ENCODE data around the gene SH2D5. TPM values are rescaled to one million over a fixed set of nuclear protein-coding genes. Genes with fewer than 3 reads are reported as not detected.

The SH2D5 gene
- total RNA-seq, 1 donor from 2014 or later, result 5.9 TPM

GRCh38 chr1:20723537-20724363 lies 8.8 kb downstream of the SH2D5 start:
- Histone ChIP-seq H3K4me2 (ENCODE audit: low read length) (no peak overlapping the region), H3K4me3 (ENCODE audit: insufficient read depth, low read depth, low read length) (no peak overlapping the region), H3K4me1 (ENCODE audit: insufficient read depth, low read length) (no peaks in the 10 kb centered on the region), H2AFZ (ENCODE audit: low read depth, low read length) (no peak overlapping the region), H3K79me2 (ENCODE audit: insufficient read depth, low read length) (no peaks in the 10 kb centered on the region), H3K9ac (ENCODE audit: low read length) (no peak overlapping the region), H3K9me3 (ENCODE audit: insufficient read depth, low read depth, low read length) (no peaks in the 10 kb centered on the region), H3K36me3 (ENCODE audit: insufficient read depth, low read length) (no peaks in the 10 kb centered on the region), H3K27me3 (ENCODE audit: insufficient read depth, low read length) (no peaks in the 10 kb centered on the region), H4K20me1 (ENCODE audit: insufficient read depth, low read length) (no peaks in the 10 kb centered on the region), H3K27ac (ENCODE audit: low read depth, low read length) (no peak overlapping the region)
- no peak for TF ChIP-seq CTCF (IDR thresholded peaks at IDR 0.05; ENCODE audit: insufficient read depth, low read depth, low read length)
- no peak for TF ChIP-seq EZH2 (IDR thresholded peaks at IDR 0.05; ENCODE audit: insufficient read depth, low read length)
- no peak overlapping the region for H3K4me3 Mint-ChIP-seq (ENCODE audit: unreplicated experiment)
- H3K27me3 Mint-ChIP-seq (ENCODE audit: low read depth, unreplicated experiment), result peaks cover 27% of the 10 kb centered on the region
- DNase-seq (ENCODE audit: low read depth), result no peak
- peaks cover 2% of the 10 kb centered on the region for H3K4me1 Mint-ChIP-seq (ENCODE audit: low read depth, unreplicated experiment)
- H3K9me3 Mint-ChIP-seq (ENCODE audit: unreplicated experiment), result peaks cover 2% of the 10 kb centered on the region
- H3K36me3 Mint-ChIP-seq (ENCODE audit: low read depth, unreplicated experiment), result peaks cover 5% of the 10 kb centered on the region
- no peak for FAIRE-seq
- no peak overlapping the region for H3K27ac Mint-ChIP-seq (ENCODE audit: unreplicated experiment)

GRCh38 chr1:20723159-20723536 lies 9.4 kb downstream of the SH2D5 start:
- H3K9me3 Mint-ChIP-seq (ENCODE audit: unreplicated experiment), result peaks cover 3% of the 10 kb centered on the region
- FAIRE-seq, result no peak
- no peaks in the 10 kb centered on the region for H4K20me1 ChIP-seq (ENCODE audit: insufficient read depth, low read length)
- H3K27ac ChIP-seq (ENCODE audit: low read depth, low read length), result no peak overlapping the region
- no peaks in the 10 kb centered on the region for H3K36me3 ChIP-seq (ENCODE audit: insufficient read depth, low read length)
- H3K4me3 Mint-ChIP-seq (ENCODE audit: unreplicated experiment), result no peak overlapping the region
- H3K36me3 Mint-ChIP-seq (ENCODE audit: low read depth, unreplicated experiment), result peaks cover 6% of the 10 kb centered on the region
- H3K4me3 ChIP-seq (ENCODE audit: insufficient read depth, low read depth, low read length), result no peak overlapping the region
- peaks cover 1% of the 10 kb centered on the region for H3K4me1 Mint-ChIP-seq (ENCODE audit: low read depth, unreplicated experiment)
- no peaks in the 10 kb centered on the region for H3K27me3 ChIP-seq (ENCODE audit: insufficient read depth, low read length)
- no peaks in the 10 kb centered on the region for H3K4me1 ChIP-seq (ENCODE audit: insufficient read depth, low read length)
- no peaks in the 10 kb centered on the region for H3K79me2 ChIP-seq (ENCODE audit: insufficient read depth, low read length)
- H3K4me2 ChIP-seq (ENCODE audit: low read length), result no peak overlapping the region
- DNase-seq (ENCODE audit: low read depth), result no peak
- no peak for TF ChIP-seq EZH2 (IDR thresholded peaks at IDR 0.05; ENCODE audit: insufficient read depth, low read length)
- no peak for TF ChIP-seq CTCF (IDR thresholded peaks at IDR 0.05; ENCODE audit: insufficient read depth, low read depth, low read length)
- peaks cover 28% of the 10 kb centered on the region for H3K27me3 Mint-ChIP-seq (ENCODE audit: low read depth, unreplicated experiment)
- H2AFZ ChIP-seq (ENCODE audit: low read depth, low read length), result no peak overlapping the region
- no peaks in the 10 kb centered on the region for H3K9me3 ChIP-seq (ENCODE audit: insufficient read depth, low read depth, low read length)
- H3K9ac ChIP-seq (ENCODE audit: low read length), result no peak overlapping the region
- H3K27ac Mint-ChIP-seq (ENCODE audit: unreplicated experiment), result no peak overlapping the region
